Measurements from ENCODE around the gene MAP4K4.

Gene MAP4K4

DNA sequence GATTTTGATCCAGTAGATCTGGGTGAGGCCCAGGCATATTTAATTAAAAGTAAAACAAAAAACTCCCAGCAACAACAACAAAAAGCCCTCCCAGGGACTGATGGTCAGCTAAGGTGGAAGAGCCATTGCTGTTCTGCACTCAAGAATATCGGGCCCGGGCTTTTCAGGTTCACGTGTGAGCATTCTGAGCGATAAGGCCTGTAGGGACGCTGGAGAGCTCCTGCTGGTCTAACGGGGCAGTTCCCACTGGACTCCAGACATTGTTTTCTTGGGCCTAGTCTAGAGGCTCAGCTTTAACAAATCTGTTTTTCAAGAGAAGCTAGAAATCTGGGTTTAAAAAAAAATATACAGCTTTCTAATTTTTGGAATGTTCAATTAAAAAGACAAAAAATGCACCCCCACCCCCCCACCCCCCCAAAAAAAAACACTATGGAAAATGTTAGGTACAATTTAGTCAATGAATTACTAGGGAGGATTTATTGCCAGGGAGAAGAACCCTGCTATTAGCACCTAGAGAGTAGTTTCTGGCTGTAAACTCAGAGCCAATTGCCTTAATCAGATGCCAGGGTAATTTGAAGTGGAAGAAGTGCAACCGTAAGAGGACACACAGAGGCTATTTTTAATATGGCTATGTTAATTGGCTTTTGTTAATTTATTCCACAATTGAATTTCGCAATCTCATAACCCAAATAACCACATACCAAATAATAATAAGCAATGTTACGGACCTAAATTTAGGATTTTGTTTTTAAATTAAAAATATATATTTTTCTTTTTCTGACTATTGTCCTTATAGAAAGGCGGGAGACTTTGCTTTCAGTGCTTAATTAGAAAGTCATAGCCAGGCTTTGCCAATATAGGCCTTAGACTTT, 78.9 kb downstream of the MAP4K4 start:
- no peaks in the 10 kb centered on the region for H3F3A ChIP-seq (ENCODE audit: low read depth)
- H4K20me1 ChIP-seq (ENCODE audit: insufficient read depth, low read length, poor library complexity, severe bottlenecking), result peaks cover 95% of the 10 kb centered on the region
- peaks cover 96% of the 10 kb centered on the region for H3K79me2 ChIP-seq (ENCODE audit: insufficient read depth, low read length)
- no peaks in the 10 kb centered on the region for H3K27me3 ChIP-seq (ENCODE audit: insufficient read depth, low read length, poor library complexity, severe bottlenecking)
- H3K9me2 ChIP-seq (replicated peaks; ENCODE audit: low read depth, low read length), result no peaks in the 10 kb centered on the region
- no peak overlapping the region for H3K4me2 ChIP-seq (ENCODE audit: low read depth, low read length, poor library complexity, severe bottlenecking)
- peaks cover 15% of the 10 kb centered on the region for H3K4me1 ChIP-seq (ENCODE audit: insufficient read depth, low read length, poor library complexity, severe bottlenecking)
- H3K4me3 ChIP-seq (ENCODE audit: low read length, poor library complexity, severe bottlenecking), result no peak overlapping the region
- H2AFZ ChIP-seq (ENCODE audit: low read length), result no peak overlapping the region
- no peaks in the 10 kb centered on the region for H3K36me3 ChIP-seq (ENCODE audit: insufficient read depth, low read length)
- no peak overlapping the region for H3K9ac ChIP-seq (ENCODE audit: low read depth, low read length, poor library complexity, severe bottlenecking)
- TF ChIP-seq EZH2phosphoT487 (IDR thresholded peaks at IDR 0.05; ENCODE audit: borderline replicate concordance), result no peak
- TF ChIP-seq, protein P1, sequence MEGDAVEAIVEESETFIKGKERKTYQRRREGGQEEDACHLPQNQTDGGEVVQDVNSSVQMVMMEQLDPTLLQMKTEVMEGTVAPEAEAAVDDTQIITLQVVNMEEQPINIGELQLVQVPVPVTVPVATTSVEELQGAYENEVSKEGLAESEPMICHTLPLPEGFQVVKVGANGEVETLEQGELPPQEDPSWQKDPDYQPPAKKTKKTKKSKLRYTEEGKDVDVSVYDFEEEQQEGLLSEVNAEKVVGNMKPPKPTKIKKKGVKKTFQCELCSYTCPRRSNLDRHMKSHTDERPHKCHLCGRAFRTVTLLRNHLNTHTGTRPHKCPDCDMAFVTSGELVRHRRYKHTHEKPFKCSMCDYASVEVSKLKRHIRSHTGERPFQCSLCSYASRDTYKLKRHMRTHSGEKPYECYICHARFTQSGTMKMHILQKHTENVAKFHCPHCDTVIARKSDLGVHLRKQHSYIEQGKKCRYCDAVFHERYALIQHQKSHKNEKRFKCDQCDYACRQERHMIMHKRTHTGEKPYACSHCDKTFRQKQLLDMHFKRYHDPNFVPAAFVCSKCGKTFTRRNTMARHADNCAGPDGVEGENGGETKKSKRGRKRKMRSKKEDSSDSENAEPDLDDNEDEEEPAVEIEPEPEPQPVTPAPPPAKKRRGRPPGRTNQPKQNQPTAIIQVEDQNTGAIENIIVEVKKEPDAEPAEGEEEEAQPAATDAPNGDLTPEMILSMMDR (conservative IDR thresholded peaks at IDR 0.05; ENCODE audit: low read length), result no peak
- H3K9me3 ChIP-seq (ENCODE audit: insufficient read depth, low read depth, low read length), result no peaks in the 10 kb centered on the region

DNA sequence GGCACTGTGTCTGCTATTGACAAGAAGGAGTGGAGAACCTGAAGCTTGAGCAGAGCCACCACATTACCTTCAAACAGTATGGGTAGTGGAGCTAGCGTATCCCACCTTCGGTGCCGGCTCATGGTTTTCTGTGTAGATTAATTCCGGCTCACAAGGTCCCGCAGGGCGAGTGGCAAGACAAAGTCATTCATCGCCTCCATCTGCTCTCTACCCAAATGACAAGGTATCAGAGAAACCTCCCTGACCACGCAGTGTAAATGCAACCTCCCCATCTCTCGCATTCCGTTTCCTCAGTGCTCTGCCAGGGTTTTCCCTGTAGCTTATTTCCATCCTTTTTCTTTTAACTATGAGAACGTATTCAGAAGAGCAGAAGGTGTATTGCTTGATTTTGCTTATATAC, 79.8 kb downstream of the MAP4K4 start:
- Histone ChIP-seq H3F3A (ENCODE audit: low read depth) (no peaks in the 10 kb centered on the region), H4K20me1 (ENCODE audit: insufficient read depth, low read length, poor library complexity, severe bottlenecking) (peaks cover 95% of the 10 kb centered on the region), H2AFZ (ENCODE audit: low read length) (no peak overlapping the region), H3K4me1 (ENCODE audit: insufficient read depth, low read length, poor library complexity, severe bottlenecking) (peaks cover 22% of the 10 kb centered on the region), H3K27me3 (ENCODE audit: insufficient read depth, low read length, poor library complexity, severe bottlenecking) (no peaks in the 10 kb centered on the region), H3K79me2 (ENCODE audit: insufficient read depth, low read length) (peaks cover 96% of the 10 kb centered on the region), H3K9ac (ENCODE audit: low read depth, low read length, poor library complexity, severe bottlenecking) (no peak overlapping the region), H3K4me2 (ENCODE audit: low read depth, low read length, poor library complexity, severe bottlenecking) (no peak overlapping the region), H3K4me3 (ENCODE audit: low read length, poor library complexity, severe bottlenecking) (no peak overlapping the region), H3K9me3 (ENCODE audit: insufficient read depth, low read depth, low read length) (no peaks in the 10 kb centered on the region), H3K9me2 (replicated peaks; ENCODE audit: low read depth, low read length) (no peaks in the 10 kb centered on the region), H3K36me3 (ENCODE audit: insufficient read depth, low read length) (no peaks in the 10 kb centered on the region)
- no peak for TF ChIP-seq EZH2phosphoT487 (IDR thresholded peaks at IDR 0.05; ENCODE audit: borderline replicate concordance)

DNA sequence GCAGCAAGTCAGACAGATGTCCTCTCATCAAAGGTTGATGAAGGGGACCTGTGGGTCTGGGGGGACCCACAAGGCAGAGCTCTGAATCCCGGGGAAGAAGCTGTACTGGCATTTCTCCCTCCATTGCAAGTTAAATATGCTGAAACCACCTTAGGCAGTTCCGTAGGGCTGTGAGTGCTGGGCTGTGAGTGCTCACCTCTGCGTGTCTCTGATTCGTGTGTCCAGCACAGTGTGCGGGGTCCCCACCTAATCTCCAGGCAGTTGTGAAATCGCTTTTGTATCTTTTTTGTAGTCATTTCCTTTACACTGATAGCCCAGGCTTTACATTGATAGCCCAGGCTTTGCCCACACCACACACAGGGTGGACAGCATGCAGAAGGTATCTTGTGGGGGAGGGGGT, 80.6 kb downstream of the MAP4K4 start:
- Histone ChIP-seq H3K9me3 (ENCODE audit: insufficient read depth, low read depth, low read length) (no peaks in the 10 kb centered on the region), H3F3A (ENCODE audit: low read depth) (no peaks in the 10 kb centered on the region), H3K4me1 (ENCODE audit: insufficient read depth, low read length, poor library complexity, severe bottlenecking) (peaks cover 22% of the 10 kb centered on the region), H3K9me2 (replicated peaks; ENCODE audit: low read depth, low read length) (no peaks in the 10 kb centered on the region), H3K4me3 (ENCODE audit: low read length, poor library complexity, severe bottlenecking) (no peak overlapping the region), H3K4me2 (ENCODE audit: low read depth, low read length, poor library complexity, severe bottlenecking) (no peak overlapping the region), H3K79me2 (ENCODE audit: insufficient read depth, low read length) (peaks cover 96% of the 10 kb centered on the region), H3K27me3 (ENCODE audit: insufficient read depth, low read length, poor library complexity, severe bottlenecking) (no peaks in the 10 kb centered on the region), H3K36me3 (ENCODE audit: insufficient read depth, low read length) (no peaks in the 10 kb centered on the region), H2AFZ (ENCODE audit: low read length) (no peak overlapping the region), H3K9ac (ENCODE audit: low read depth, low read length, poor library complexity, severe bottlenecking) (no peak overlapping the region), H4K20me1 (ENCODE audit: insufficient read depth, low read length, poor library complexity, severe bottlenecking) (peaks cover 95% of the 10 kb centered on the region)
- no peak for TF ChIP-seq EZH2phosphoT487 (IDR thresholded peaks at IDR 0.05; ENCODE audit: borderline replicate concordance)
- TF ChIP-seq, protein P1 (conservative IDR thresholded peaks at IDR 0.05; ENCODE audit: low read length), result no peak
